Transverse colon (tissue), 4 donors: ENCODE data around the gene CITED2. TPM values are rescaled to one million over a fixed set of nuclear protein-coding genes. Genes with fewer than 3 reads are reported as not detected.

Experiments used
- DNase-seq: peaks from one replicate; pipeline ENCODE4 v3.0.0-alpha.2; 2019
- H3K27ac ChIP-seq, 4 donors: fragments of 200-600 bp; sonication (generic); 2 replicates each; pipeline ENCODE4 v1.5.1; 2016 to 2018; ENCODE audit warnings: inconsistent platforms in 4 of 4
- H3K27me3 ChIP-seq: fragments of 200-600 bp; sonication (generic); 2 replicates; pipeline ENCODE4 v1.5.1; 2017; ENCODE audit warnings: inconsistent platforms
- H3K36me3 ChIP-seq, 4 donors: fragments of 200-600 bp; sonication (generic); 2 replicates each; pipeline ENCODE4 v1.5.1; 2017 to 2019; ENCODE audit warnings: inconsistent platforms in 4 of 4
- H3K4me1 ChIP-seq, 4 donors: fragments of 200-600 bp; sonication (generic); 2 replicates each; pipeline ENCODE4 v1.5.1; 2017 to 2020; ENCODE audit warnings: inconsistent platforms in 4 of 4
- H3K4me3 ChIP-seq, 4 donors: fragments of 200-600 bp; sonication (generic); 1 replicate in 1 of 4; 2 replicates in 3 of 4; pipeline versions ENCODE4 v1.5.1 to v1.6.1; 2017 to 2019; ENCODE audit warnings: inconsistent platforms in 4 of 4
- H3K9me3 ChIP-seq, 2 donors: fragments of 200-600 bp; sonication (generic); 2 replicates each; pipeline ENCODE4 v1.5.1; 2017 to 2019; ENCODE audit warnings: inconsistent platforms in 2 of 2
- CTCF ChIP-seq, 5 experiments: fragments of 200-600 bp in 3 of 5; fragments of 450-650 bp in 2 of 5; sonication (generic) in 3 of 5; IDR thresholded peaks; 1 replicate in 2 of 5; 2 replicates in 3 of 5; pipeline ENCODE4 v1.5.1; 2016 to 2017; ENCODE audit warnings: antibody characterized with exemption in 5 of 5, inconsistent platforms in 3 of 5, mild to moderate bottlenecking in 2 of 5, moderate library complexity in 1 of 5
- EP300 ChIP-seq: sonication (generic); formaldehyde crosslinking; IDR thresholded peaks from one replicate; pipeline ENCODE4 v1.6.1; 2017; ENCODE audit warnings: antibody characterized with exemption, low read depth
- POLR2A ChIP-seq: fragments of 450-650 bp; IDR thresholded peaks from one replicate; pipeline ENCODE4 v1.6.1; 2016; ENCODE audit warnings: antibody characterized with exemption, mild to moderate bottlenecking, moderate library complexity
- POLR2AphosphoS5 ChIP-seq, 3 donors: sonication (generic); formaldehyde crosslinking; IDR thresholded peaks; one replicate each; pipeline ENCODE4 v1.6.1; 2016; ENCODE audit warnings: antibody characterized with exemption in 3 of 3
- WGBS, 2 donors: methylation state at CpG; one replicate each; pipeline ENCODE4 v1.1.5; 2018; ENCODE audit warnings: low coverage in 1 of 2; 5-methylcytosine and 5-hydroxymethylcytosine counted together
- in situ Hi-C, 4 donors: fragments of 200-750 bp; cut with MboI; loops; one replicate each; pipeline versions ENCODE4 v1.15.0 to v1.15.1; 2017; ENCODE audit warnings: low sequenced_read_pairs in 3 of 4, low pct_ligation_motif_present in 1 of 4, low pct_unique_long_range_greater_than_20kb in 1 of 4
- intact Hi-C: fragments of 100-400 bp; cut with DNase I; formaldehyde crosslinking; loops from one replicate; pipeline ENCODE4 v1.15.1; 2023; ENCODE audit warnings: low total_unique reads
- total RNA-seq, 4 donors: library from RNA; depleted of rRNA; stranded (reverse); fragments of >200 nt; gene quantifications; one replicate each; pipeline ENCODE4 v1.1.0, GENCODE V29; 2016

Gene CITED2
- total RNA-seq: 100 to 1,000 TPM in 2 of 4 donors, 10 to 100 TPM in 2; 66.6 to 116 (median 102) TPM

- in situ Hi-C loops: loop anchor here (5.0 to 25.0 kb wide), 11 partner anchors 137 to 1063 kb away; no protein-coding TSS in a partner anchor
- Histone ChIP-seq H3K9me3 (no peaks in the 10 kb centered on the region), H3K27ac (peak within 1 kb of the TSS; percentile 92 to 99 (median 96)), H3K4me1 (peaks cover 7 to 36% (median 30%) of the 10 kb centered on the region in 4 donors), H3K27me3 (no peaks in the 10 kb centered on the region), H3K36me3 (peaks cover 0 to 10% (median 7%) of the 10 kb centered on the region in 4 donors), H3K4me3 (peak within 1 kb of the TSS; percentile 80 to 87 (median 86))
- intact Hi-C loops: loop anchor here (2.0 to 10.0 kb wide), 5 partner anchors 100 to 480 kb away; no protein-coding TSS in a partner anchor
- peak; percentile 97 for DNase-seq
- 0% methylated on average over 4 to 61 of the region's 82 CpGs for WGBS, 2 donors
- TF ChIP-seq POLR2AphosphoS5 (IDR thresholded peaks at IDR 0.05) (peak; percentile 99 to 100 (median 100)), EP300 (no peak), POLR2A (peak; percentile 100), CTCF (IDR thresholded peaks at IDR 0.05) (peak in 4 of 5 experiments; percentile 20 to 67 (median 44))
Observed at GRCh38 chr6:139374357-139375225, at the start of gene CITED2. CITED2 (minus strand) TSS chr6:139374648; CDS start chr6:139373944, 704 bp downstream.

- WGBS, 2 donors: 91 to 95% methylated on average over 6 of the region's 6 CpGs
- peaks cover 0 to 6% (median 0%) of the 10 kb centered on the region in 4 donors for H3K4me1 ChIP-seq
- TF ChIP-seq POLR2A: no peak
- intact Hi-C loops: no loop called here
- no peaks in the 10 kb centered on the region for H3K27me3 ChIP-seq
- DNase-seq: no peak
- no peak overlapping the region for H3K27ac ChIP-seq
- H3K36me3 ChIP-seq: no peaks in the 10 kb centered on the region
- no peaks in the 10 kb centered on the region for H3K9me3 ChIP-seq
- in situ Hi-C loops: no loop called here
- no peak overlapping the region for H3K4me3 ChIP-seq
Observed at GRCh38 chr6:139423037-139423703, 48.7 kb upstream of the CITED2 start.

GRCh38 chr6:139422105-139423036 is 47.9 kb upstream of the CITED2 start:
- in situ Hi-C loops (no loop called here), intact Hi-C loops (no loop called here)
- DNase-seq: no peak
- no peak overlapping the region for H3K27ac ChIP-seq
- peaks cover 0 to 6% (median 0%) of the 10 kb centered on the region in 4 donors for H3K4me1 ChIP-seq
- no peak overlapping the region for H3K4me3 ChIP-seq
- H3K36me3 ChIP-seq: no peaks in the 10 kb centered on the region
- H3K9me3 ChIP-seq: no peaks in the 10 kb centered on the region
- TF ChIP-seq EP300: no peak
- no peak for TF ChIP-seq POLR2AphosphoS5 (IDR thresholded peaks at IDR 0.05)
- TF ChIP-seq CTCF (IDR thresholded peaks at IDR 0.05): no peak
- TF ChIP-seq POLR2A: no peak
- no peaks in the 10 kb centered on the region for H3K27me3 ChIP-seq
- WGBS, 2 donors: 65 to 76% methylated on average over 4 to 9 of the region's 9 CpGs

DNA sequence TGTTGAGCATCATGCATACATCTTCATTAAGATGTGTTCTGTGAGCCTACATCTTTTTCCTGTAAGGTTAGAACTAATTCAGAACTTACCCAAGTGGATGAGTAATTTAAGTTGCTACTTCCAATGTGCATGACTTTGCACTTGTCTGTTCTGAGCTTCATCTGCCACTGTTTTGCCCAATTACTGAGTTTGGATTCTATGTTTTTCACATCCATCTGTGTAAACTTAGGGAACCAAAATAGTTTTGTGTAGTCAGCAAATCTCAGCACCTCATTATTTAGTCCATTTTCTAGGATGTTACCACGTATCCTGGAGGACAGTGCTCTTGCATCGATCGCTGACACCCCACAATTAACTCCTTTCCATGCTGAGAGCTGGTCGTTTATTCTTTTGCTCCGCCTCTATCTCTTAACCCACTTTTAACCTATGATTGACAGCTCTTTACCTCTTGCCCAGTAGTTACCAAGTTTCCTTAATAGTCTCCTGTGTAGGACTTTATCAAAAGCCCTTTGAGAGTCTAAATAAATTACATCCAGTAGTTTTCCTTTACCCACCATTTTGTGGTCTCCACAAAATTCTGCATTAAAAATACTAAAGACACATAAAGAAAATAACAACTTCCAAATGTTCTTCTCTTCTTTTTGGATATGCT is 44.2 kb upstream of the CITED2 start:
- H3K27ac ChIP-seq: no peak overlapping the region
- DNase-seq: no peak
- 72 to 80% methylated on average over 5 of the region's 5 CpGs for WGBS, 2 donors
- H3K36me3 ChIP-seq: no peaks in the 10 kb centered on the region
- peaks cover 0 to 6% (median 0%) of the 10 kb centered on the region in 4 donors for H3K4me1 ChIP-seq
- in situ Hi-C loops (no loop called here), intact Hi-C loops (no loop called here)
- no peaks in the 10 kb centered on the region for H3K9me3 ChIP-seq
- H3K27me3 ChIP-seq: no peaks in the 10 kb centered on the region
- H3K4me3 ChIP-seq: no peak overlapping the region
- TF ChIP-seq POLR2A (no peak), CTCF (IDR thresholded peaks at IDR 0.05) (no peak), POLR2AphosphoS5 (IDR thresholded peaks at IDR 0.05) (no peak), EP300 (no peak)
